ENCODE results near the gene SORCS3. TPM values are rescaled to one million over a fixed set of nuclear protein-coding genes. Genes with fewer than 3 reads are reported as not detected.

SORCS3 gene
- total RNA-seq, 1 donor from 2014 or later: not detected

DNA sequence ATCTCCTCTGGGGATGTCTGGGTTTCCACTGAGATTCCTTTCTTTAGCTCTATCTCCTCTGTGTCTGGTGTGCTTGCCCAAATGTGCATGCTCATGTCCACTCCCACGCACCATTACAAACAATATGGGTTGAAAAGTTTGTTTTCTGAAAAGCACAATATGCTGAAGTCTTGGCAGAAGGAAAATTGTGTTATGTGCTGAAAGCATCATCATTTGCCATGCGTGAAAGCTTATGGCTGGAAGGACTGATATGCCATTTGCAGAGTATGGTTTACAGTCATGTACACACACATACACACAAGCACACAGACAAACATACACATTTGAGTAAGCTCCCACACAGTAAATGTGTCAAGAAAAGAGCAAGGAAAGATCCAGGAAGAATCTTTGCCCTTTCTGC, 231.6 kb downstream of the SORCS3 start:
- no peak overlapping the region for H3K4me3 ChIP-seq (ENCODE audit: low read depth, low read length)
- H3K27me3 ChIP-seq (ENCODE audit: control insufficient read depth, insufficient read depth, low read length): no peaks in the 10 kb centered on the region
- no peak for FAIRE-seq
- no peak for DNase-seq (ENCODE audit: low read depth)
- TF ChIP-seq, protein P1, sequence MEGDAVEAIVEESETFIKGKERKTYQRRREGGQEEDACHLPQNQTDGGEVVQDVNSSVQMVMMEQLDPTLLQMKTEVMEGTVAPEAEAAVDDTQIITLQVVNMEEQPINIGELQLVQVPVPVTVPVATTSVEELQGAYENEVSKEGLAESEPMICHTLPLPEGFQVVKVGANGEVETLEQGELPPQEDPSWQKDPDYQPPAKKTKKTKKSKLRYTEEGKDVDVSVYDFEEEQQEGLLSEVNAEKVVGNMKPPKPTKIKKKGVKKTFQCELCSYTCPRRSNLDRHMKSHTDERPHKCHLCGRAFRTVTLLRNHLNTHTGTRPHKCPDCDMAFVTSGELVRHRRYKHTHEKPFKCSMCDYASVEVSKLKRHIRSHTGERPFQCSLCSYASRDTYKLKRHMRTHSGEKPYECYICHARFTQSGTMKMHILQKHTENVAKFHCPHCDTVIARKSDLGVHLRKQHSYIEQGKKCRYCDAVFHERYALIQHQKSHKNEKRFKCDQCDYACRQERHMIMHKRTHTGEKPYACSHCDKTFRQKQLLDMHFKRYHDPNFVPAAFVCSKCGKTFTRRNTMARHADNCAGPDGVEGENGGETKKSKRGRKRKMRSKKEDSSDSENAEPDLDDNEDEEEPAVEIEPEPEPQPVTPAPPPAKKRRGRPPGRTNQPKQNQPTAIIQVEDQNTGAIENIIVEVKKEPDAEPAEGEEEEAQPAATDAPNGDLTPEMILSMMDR (IDR thresholded peaks at IDR 0.05; ENCODE audit: insufficient read depth, low read length, severe bottlenecking): no peak
- no peaks in the 10 kb centered on the region for H3K36me3 ChIP-seq (ENCODE audit: control insufficient read depth, insufficient read depth, low read length)

DNA sequence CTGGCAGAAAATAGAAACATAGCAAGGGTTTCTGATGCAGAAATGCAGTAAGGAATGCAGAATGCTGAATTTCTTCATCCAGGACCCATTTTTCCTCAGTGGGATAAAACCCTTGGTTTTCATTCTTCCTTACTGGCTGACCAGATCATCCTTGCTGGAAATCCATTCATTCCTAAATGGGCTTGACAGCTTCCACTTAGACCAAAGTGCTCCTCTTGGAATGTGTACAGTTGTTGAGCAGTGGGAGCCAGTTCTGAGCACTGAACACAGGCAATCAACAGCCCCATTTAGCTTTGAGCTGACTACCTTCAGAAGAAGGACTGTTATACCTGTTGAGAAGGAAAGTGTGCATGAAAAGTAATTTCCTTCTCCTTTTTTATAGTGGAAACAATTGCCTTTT, 232.1 kb downstream of the SORCS3 start:
- H3K4me3 ChIP-seq (ENCODE audit: low read depth, low read length): no peak overlapping the region
- FAIRE-seq: no peak

DNA sequence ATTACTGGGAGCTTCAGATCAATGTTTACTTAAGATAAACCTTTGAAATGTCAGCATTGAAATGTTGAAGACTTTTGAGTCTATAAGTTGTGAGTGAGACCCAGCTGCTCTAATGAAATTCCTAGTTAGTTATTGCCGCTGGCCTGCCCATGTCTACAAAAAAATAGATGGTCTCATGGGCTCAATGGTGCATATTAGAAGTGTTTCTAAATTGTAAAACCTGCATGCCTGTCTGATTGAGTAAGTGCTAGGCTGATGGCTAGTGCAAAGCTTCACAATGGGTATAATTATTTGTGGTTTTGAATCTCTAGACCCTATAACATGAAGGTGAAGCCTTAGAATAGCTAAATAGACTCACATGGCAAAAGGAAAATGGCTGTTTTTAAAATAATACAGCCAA, 234.5 kb downstream of the SORCS3 start:
- no peak for DNase-seq (ENCODE audit: low read depth)
- Histone ChIP-seq H3K4me3 (ENCODE audit: low read depth, low read length) (no peak overlapping the region), H3K36me3 (ENCODE audit: control insufficient read depth, insufficient read depth, low read length) (no peaks in the 10 kb centered on the region), H3K27me3 (ENCODE audit: control insufficient read depth, insufficient read depth, low read length) (no peaks in the 10 kb centered on the region)
- TF ChIP-seq, protein P1 (IDR thresholded peaks at IDR 0.05; ENCODE audit: insufficient read depth, low read length, severe bottlenecking): no peak
- no peak for FAIRE-seq

More for the DNA sequence above, 232.1 kb downstream of the SORCS3 start:
- DNase-seq (ENCODE audit: low read depth): no peak
- Histone ChIP-seq H3K27me3 (ENCODE audit: control insufficient read depth, insufficient read depth, low read length) (no peaks in the 10 kb centered on the region), H3K36me3 (ENCODE audit: control insufficient read depth, insufficient read depth, low read length) (no peaks in the 10 kb centered on the region)
- TF ChIP-seq, protein P1 (IDR thresholded peaks at IDR 0.05; ENCODE audit: insufficient read depth, low read length, severe bottlenecking): no peak

DNA sequence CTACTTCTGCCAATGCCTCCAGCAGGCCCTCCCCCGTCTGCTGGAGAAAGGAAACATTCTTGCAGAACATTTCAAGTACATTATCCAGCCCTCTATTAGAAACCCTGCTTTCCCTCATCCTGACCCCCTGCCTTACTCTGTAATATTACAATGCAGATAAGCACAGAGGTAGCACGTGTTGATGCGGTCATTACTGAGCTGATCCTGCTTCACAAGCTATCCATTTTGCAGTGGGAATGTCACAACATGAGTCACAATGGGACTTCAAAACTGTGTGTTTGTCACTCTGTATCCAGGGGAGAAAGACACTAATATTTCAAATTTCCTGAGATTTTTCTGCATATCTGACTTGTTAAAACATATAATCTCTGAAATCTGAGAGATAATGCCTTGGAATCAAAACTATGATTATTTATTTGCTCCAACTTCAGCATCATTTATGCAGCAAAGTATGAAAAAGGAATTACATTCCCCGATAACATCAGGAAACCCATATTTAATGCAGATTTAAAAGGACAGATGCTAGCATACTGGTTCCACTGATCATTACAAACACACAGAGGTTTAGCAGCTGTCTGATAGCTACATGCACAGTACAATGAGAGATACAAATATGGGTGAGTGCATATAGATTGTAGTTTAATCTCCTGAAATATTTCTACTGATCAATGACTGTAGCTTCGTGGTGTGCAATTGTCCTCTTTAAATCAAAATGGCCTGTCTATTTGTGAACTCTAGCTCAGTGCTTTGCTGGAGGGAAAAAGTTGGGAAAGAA, 239.7 kb downstream of the SORCS3 start:
- TF ChIP-seq, protein P1 (IDR thresholded peaks at IDR 0.05; ENCODE audit: insufficient read depth, low read length, severe bottlenecking): no peak
- Histone ChIP-seq H3K27me3 (ENCODE audit: control insufficient read depth, insufficient read depth, low read length) (no peaks in the 10 kb centered on the region), H3K4me3 (ENCODE audit: low read depth, low read length) (no peak overlapping the region), H3K36me3 (ENCODE audit: control insufficient read depth, insufficient read depth, low read length) (no peaks in the 10 kb centered on the region)
- no peak for DNase-seq (ENCODE audit: low read depth)
- FAIRE-seq: no peak

DNA sequence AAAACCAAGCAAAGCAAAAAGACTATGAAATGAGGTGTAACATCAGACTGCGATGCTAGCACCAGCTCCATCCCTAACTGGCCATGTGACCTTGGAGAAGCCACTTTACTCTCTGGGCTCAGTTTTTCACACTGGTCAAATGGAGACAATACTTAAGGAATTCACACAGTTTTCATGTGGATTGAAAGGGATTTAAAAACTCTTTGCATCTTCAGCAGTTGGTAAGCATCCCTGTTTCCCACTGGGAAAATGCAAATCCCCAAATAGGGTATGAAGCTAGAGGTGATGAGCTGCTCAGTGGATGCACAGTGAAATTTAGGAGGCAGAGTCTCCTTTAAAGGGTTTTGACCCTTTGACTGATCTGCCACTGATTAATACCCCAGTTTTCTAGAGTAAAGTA, 240.7 kb downstream of the SORCS3 start:
- no peaks in the 10 kb centered on the region for H3K36me3 ChIP-seq (ENCODE audit: control insufficient read depth, insufficient read depth, low read length)
- FAIRE-seq (no peak), DNase-seq (ENCODE audit: low read depth) (no peak)
- no peak overlapping the region for H3K4me3 ChIP-seq (ENCODE audit: low read depth, low read length)
- H3K27me3 ChIP-seq (ENCODE audit: control insufficient read depth, insufficient read depth, low read length): no peaks in the 10 kb centered on the region
- TF ChIP-seq, protein P1 (IDR thresholded peaks at IDR 0.05; ENCODE audit: insufficient read depth, low read length, severe bottlenecking): no peak

All from bronchial epithelial cell (primary cell).